Measurements from ENCODE around the gene CLCN6. TPM values are rescaled to one million over a fixed set of nuclear protein-coding genes. Genes with fewer than 3 reads are reported as not detected.

CLCN6 gene
- polyA plus RNA-seq, 1 donor (not counting 4 experiments of a cell fraction or from before 2014, with no cell fraction given), result 7.4 TPM

- no peak overlapping the region for H3K4me2 ChIP-seq (ENCODE audit: control insufficient read depth, extremely low read depth, insufficient read depth, low read depth, low read length)
- H3K9ac ChIP-seq (ENCODE audit: control insufficient read depth, extremely low read depth, insufficient read depth, low read length), result no peak overlapping the region
These were observed 21.6 kb upstream of the CLCN6 start for GRCh38 chr1:11784256-11784992.

GRCh38 chr1:11784993-11785769, 20.8 kb upstream of the CLCN6 start:
- TF ChIP-seq EZH2 (IDR thresholded peaks at IDR 0.05; ENCODE audit: low read length) (no peak), CTCF (optimal IDR thresholded peaks at IDR 0.05 in 1 of 3, IDR thresholded peaks at IDR 0.05 in 1 of 3, conservative IDR thresholded peaks at IDR 0.05 in 1 of 3; ENCODE audit: extremely low read depth in 1 of 3, insufficient read depth in 2 of 3, low read length in 3 of 3) (peak; percentile 57 to 92 (median 79))
- no peaks in the 10 kb centered on the region for H3K79me2 ChIP-seq (ENCODE audit: control insufficient read depth, insufficient read depth, low read length)
- H3K27me3 ChIP-seq (ENCODE audit: control insufficient read depth, extremely low read depth, insufficient read depth, low read length), result no peaks in the 10 kb centered on the region
- H3K27ac ChIP-seq (ENCODE audit: control insufficient read depth, insufficient read depth, low read length), result no peak overlapping the region
- no peaks in the 10 kb centered on the region for H4K20me1 ChIP-seq (ENCODE audit: control insufficient read depth, extremely low read depth, insufficient read depth, low read length)
- H2AFZ ChIP-seq (ENCODE audit: control insufficient read depth, low read length), result no peak overlapping the region
- DNase-seq (ENCODE audit: low read depth, low spot score) (no peak), FAIRE-seq (no peak)
- no peak overlapping the region for H3K9ac ChIP-seq (ENCODE audit: control insufficient read depth, extremely low read depth, insufficient read depth, low read length)
- no peaks in the 10 kb centered on the region for H3K9me1 ChIP-seq (ENCODE audit: control insufficient read depth, extremely low read depth, insufficient read depth, low read length)
- dilution Hi-C loops (cut with MboI; ENCODE audit: extremely low pct_ligation_motif_present, low sequenced_read_pairs), result no loop called here
- no peaks in the 10 kb centered on the region for H3K9me3 ChIP-seq (ENCODE audit: control insufficient read depth, low read depth, low read length)
- no peak overlapping the region for H3K4me2 ChIP-seq (ENCODE audit: control insufficient read depth, extremely low read depth, insufficient read depth, low read depth, low read length)
- peaks cover 21% of the 10 kb centered on the region for H3K4me1 ChIP-seq (ENCODE audit: control insufficient read depth, extremely low read depth, insufficient read depth, low read length)
- H3K36me3 ChIP-seq (ENCODE audit: control insufficient read depth in 2 of 2, extremely low read depth in 1 of 2, insufficient read depth in 2 of 2, low read length in 2 of 2), result no peaks in the 10 kb centered on the region
- H3K4me3 ChIP-seq (ENCODE audit: control insufficient read depth in 2 of 3, extremely low read depth in 1 of 3, insufficient read depth in 2 of 3, low read depth in 1 of 3, low read length in 3 of 3), result no peak overlapping the region

More at GRCh38 chr1:11784256-11784992, 21.6 kb upstream of the CLCN6 start:
- Histone ChIP-seq H3K36me3 (ENCODE audit: control insufficient read depth in 2 of 2, extremely low read depth in 1 of 2, insufficient read depth in 2 of 2, low read length in 2 of 2) (no peaks in the 10 kb centered on the region), H3K4me1 (ENCODE audit: control insufficient read depth, extremely low read depth, insufficient read depth, low read length) (peaks cover 13% of the 10 kb centered on the region), H3K9me1 (ENCODE audit: control insufficient read depth, extremely low read depth, insufficient read depth, low read length) (no peaks in the 10 kb centered on the region), H3K27me3 (ENCODE audit: control insufficient read depth, extremely low read depth, insufficient read depth, low read length) (no peaks in the 10 kb centered on the region), H2AFZ (ENCODE audit: control insufficient read depth, low read length) (no peak overlapping the region), H4K20me1 (ENCODE audit: control insufficient read depth, extremely low read depth, insufficient read depth, low read length) (no peaks in the 10 kb centered on the region), H3K79me2 (ENCODE audit: control insufficient read depth, insufficient read depth, low read length) (no peaks in the 10 kb centered on the region), H3K27ac (ENCODE audit: control insufficient read depth, insufficient read depth, low read length) (no peak overlapping the region), H3K9me3 (ENCODE audit: control insufficient read depth, low read depth, low read length) (no peaks in the 10 kb centered on the region), H3K4me3 (ENCODE audit: control insufficient read depth in 2 of 3, extremely low read depth in 1 of 3, insufficient read depth in 2 of 3, low read depth in 1 of 3, low read length in 3 of 3) (no peak overlapping the region)
- FAIRE-seq (no peak), DNase-seq (ENCODE audit: low read depth, low spot score) (no peak)
- TF ChIP-seq CTCF (optimal IDR thresholded peaks at IDR 0.05 in 1 of 3, IDR thresholded peaks at IDR 0.05 in 1 of 3, conservative IDR thresholded peaks at IDR 0.05 in 1 of 3; ENCODE audit: extremely low read depth in 1 of 3, insufficient read depth in 2 of 3, low read length in 3 of 3), result no peak
- dilution Hi-C loops (cut with MboI; ENCODE audit: extremely low pct_ligation_motif_present, low sequenced_read_pairs), result no loop called here

Data from keratinocyte (primary cell).